IPS-11a (cell line): Measurements from ENCODE around the gene MAPKAP1.

Experiments
- H3K4me3 ChIP-seq: one replicate; pipeline ENCODE4 v1.5.1; 2013; ENCODE audit warnings: low read depth, low read length, control low read depth

The MAPKAP1 gene

DNA sequence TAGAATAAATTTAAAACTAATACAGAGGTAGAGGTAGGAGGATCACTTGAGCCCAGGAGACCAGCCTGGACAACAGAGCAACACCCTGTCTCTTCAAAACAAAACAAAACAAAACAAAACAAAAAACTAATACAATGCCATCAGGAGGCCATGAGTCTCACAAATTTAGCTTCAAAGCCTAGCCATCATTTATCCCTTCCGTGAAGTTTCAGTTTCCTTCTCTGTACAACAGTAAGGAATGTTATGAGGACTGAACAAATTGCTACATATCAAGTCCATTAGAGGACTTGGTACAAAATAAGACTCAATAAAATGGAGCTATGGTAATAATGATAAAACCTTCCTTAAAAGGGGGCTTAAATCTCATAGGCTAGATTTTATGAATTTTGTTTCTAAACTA, 60.8 kb downstream of the MAPKAP1 start:
- no peak overlapping the region for H3K4me3 ChIP-seq

DNA sequence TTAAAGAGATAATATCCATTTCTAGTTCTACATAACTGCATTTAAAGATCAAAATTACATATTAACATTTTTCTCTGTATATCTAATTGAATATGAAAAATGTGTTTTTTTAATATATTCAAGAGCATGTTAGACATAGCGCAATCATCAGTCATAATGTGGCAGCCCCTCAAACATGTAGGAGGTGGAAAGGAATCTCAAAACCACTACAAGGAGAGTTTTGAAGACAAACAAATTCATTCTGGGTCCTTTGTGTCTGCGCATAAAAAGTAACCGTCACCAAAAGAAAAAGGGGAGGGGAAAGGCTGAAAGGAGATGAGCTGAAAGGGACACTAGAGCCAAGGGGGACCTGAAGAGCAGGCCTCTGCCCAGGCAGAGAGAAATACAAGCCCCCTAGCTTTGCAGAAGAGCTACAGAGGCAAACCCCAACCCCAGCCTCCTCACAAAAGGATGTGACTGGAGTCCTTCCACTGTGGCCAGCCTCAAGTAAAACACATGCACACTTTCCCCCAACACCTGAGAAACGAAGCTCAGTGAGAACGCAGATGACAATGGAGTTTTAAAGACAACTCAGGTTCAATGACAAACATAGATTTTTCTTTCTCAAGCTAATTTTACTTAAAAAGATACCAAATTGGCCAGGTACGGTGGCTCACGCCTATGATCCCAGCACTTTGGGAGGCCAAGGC, 62.0 kb downstream of the MAPKAP1 start:
- H3K4me3 ChIP-seq = no peak overlapping the region

DNA sequence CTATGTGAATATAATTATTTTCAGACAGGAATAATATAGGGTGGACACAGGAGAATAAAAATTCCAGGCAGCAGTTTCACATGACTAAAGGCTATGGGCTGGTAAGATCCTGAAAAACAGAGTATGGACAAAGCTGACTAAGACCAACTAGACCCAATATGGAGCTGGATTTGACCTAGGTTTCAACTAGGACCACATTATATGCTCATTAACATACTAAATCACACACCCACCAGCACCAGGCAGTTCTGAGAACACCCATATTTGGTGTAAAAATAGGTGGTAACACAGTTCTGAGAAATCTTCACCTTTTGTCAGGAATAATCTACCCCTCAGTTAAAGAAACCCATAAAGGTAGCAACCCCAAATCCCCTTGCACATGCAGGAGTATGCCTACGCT, 64.7 kb downstream of the MAPKAP1 start:
- no peak overlapping the region for H3K4me3 ChIP-seq

DNA sequence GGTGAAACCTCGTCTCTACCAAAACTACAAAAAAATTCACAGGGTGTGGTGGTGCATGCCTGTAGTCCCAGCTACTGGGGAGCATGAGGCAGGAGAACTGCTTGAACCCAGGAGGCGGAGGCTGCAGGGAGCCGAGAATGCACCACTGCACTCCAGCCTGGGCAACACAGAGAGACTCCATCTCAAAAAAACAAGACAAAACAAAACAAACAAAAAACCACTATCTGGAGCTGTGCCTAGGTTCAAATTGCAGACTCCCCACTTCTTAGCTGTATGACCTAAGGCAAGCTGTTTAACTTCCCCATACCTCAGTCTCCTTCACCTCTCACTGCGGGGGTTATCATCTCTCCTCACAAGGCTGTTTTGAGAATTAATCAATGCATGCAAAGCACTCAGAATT, 68.0 kb downstream of the MAPKAP1 start:
- H3K4me3 ChIP-seq = no peak overlapping the region

DNA sequence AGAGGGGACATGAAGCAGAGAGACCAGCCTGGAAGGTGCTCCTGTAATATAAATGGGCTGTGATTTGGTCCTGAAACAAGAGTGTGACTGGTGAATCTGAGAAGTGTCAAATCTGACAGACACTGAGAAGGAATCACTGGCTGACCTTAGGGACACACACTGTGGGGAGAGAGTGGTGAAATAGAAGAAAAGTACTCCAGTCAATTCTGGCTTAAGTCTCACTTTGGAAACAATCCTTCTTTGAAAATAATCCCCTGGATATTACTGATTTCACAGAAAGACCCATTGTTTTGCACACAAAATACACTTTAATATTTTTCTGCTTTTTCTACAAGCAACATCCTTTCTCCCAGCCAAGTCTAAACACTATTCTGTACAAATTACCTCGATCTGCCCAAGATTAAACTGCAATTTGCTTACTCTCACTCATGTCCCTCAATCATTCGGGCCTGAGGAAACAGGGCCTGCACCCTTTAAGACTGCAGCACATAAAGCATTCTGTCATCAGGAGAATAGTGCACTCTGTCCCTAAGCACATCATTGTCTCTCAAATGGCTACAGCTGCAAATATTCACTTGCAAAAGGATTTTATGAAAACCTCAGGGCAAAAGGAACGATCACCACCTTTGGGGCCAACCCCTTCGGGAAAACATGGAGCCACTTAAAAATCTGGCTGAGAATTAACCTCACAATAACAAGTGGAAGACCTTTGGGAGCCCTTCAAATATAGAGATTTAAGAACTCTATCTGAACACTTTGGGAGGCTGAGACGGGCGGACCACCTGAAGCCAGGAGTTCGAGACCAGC, 68.6 kb downstream of the MAPKAP1 start:
- H3K4me3 ChIP-seq = no peak overlapping the region

DNA sequence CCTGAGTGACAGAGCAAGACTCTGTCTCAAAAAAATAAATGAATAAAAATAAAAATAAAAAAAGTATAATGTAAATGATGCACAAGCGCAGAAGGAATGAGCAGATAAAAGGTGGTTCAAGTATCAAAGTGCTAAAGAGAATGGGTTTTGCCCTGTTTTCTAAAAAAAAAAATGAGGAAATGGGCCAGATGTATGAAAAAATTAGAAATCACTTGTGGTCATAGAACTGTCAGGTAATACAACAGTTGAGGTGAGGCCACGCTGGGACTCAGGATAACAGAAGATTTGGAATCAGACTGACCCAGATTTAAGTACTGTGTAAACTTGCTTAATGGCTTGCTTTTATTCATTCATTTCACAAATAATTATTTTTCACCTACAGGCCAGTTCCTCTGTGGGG, 69.8 kb downstream of the MAPKAP1 start:
- no peak overlapping the region for H3K4me3 ChIP-seq

DNA sequence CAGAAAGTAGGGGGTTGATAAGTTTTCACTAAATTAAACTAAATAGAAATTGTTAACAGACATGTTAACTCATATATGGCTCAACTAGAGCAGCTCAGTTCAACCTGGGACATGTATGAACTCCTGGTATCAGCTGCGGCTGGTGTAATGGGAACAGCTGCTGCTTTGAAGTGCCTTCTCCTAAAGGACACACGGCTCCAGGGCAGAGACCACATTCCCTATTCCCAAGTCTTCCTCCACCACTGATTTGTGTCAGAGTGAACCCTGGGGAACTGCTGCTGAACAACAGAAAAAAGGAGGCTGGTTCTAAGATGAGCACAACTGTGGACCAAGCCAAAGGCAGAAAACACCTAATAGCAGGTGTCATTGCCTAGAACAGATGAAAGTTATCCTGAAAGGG, 71.1 kb downstream of the MAPKAP1 start:
- H3K4me3 ChIP-seq = no peak overlapping the region

DNA sequence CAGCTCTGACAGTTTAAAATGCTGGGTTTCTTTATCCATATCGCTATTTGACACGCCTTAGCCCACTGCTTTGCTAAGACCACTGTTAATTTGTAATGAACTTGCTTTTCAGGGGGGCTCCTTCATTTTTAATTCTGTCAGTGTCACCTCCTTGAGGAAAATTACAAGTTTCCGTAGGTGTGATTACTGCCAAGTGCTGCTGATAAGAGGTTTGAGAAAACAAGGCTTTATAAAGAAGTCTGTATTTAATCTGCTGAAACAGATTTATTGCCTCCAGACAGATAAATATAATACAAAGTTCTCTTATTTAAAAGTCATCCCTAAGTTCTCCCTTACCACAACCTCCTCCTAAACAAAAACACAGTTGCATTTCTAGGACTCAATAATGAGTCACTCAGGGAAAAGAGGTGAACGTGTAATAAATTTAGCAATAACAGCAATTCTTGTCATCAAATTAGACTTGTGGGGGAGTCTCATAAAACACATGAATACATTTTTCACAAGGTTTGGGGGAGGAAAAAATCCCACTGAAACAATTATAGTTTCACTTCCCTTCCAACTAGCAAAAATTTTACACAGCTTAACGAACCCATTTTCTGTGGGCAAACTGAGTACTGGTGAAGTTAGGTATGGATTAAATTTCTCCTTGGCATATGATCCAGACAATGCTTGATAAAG, 72.8 kb downstream of the MAPKAP1 start:
- no peak overlapping the region for H3K4me3 ChIP-seq

DNA sequence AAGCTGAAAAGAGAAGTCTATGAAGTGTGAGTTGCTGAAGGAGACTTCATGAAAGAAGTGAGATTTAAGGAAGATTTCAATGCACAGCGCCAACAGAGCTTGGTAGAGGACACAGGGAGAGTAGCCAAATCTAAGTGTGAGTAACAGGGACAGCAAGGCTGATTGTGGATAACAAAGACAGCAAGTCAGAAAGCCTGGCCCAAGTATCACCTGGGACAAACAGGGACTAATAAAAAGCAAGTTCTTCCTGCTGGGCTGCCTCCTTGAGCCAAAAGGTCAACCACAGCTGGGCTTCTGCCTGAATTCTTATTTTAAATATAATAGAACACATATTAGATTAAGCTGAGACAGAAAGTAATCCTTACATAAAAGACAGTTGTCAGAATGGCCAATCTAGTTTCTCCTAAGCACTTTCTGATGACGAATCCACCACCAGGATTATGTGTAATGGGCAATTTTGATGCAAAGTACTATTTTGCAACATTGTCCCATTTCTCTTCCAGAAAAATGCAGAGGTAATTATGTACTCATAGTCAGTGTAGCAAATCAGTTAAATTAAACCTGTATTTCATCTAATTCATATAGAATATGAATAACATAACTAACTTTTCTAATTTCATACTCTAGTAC, 73.8 kb downstream of the MAPKAP1 start:
- no peak overlapping the region for H3K4me3 ChIP-seq

DNA sequence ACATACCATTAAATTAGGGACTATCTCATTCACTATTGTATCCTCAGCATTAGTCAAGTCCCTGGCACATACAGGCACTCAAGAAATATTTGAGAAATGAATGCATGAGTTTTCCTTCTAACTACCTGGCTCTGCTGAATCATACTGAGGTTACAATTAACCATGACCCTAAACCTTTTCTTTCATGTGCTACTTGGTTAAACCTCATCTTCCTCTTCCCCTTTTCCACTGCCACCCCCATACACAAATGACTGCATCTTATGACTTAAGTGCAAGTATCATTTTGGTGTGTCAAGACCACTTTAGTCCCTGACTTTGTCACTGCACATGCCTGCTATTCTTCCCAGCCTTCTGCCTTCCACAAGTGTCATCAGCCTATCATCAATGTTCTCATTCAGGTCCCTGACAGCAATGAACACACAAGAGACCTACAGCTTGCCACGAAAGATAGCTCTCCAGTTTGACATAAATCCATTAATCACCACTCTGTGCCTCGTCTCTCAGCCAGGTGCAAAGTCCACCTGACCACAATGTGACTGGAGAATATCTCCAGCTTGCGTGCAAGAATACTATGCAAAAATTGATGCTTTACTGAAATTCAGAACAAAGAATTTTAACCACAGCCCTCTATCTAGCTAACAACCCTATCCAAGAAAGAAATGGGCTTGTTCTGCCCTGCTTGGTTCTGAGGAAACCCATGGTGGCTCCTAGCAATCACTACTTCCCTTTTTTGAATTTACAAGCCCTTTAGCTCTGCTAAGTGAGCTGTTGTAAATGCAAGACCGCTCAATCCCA, 74.5 kb downstream of the MAPKAP1 start:
- no peak overlapping the region for H3K4me3 ChIP-seq

DNA sequence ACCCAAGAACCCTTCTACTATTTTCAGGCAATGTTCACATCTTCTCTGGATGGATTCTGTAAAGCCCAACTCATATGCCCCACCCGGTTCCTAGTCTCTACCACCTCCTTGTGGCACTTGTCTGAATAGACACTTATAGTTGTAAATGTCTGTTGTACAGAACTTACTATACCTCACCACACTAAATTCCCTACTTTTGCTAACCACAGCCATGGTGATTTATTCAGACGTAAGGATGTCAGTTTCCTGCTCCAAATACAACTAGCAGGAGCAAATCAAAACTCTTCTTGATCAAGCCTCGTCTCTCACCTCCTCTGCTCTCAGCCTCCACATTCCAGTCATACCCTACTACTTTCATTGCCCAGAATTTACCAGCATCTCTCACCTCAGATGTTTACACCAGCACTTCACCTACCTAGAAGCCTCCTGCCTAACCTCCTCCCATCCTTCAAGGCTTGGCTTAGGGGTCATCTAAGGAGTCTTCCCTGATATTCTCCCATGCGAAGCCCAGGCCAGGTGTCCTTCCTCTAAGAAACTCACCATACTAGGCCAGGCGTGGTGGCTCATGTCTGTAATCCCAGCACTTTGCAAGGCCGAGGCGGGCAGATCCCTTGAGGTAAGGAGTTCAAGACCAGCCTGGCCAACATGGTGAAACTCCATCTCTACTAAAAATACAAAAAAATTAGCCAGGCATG, 75.5 kb downstream of the MAPKAP1 start:
- no peak overlapping the region for H3K4me3 ChIP-seq

DNA sequence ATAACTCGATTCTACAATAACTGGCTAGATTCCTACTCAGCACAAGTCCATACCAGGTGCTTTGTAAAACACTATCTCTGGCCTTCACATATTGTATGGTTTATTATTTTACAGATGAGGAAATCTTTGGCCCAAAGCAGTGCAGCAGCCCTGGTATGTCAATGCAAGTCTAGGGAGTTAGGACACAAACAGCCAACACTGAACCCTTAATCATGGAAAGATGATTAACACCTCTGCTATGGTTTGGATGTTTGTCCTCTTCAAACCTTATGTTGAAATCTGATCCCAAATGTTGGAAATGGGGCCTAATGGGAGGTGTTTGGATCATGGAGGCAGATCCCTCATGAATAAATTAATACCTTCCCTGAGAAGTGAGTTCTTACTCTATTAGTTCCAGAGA, 76.6 kb downstream of the MAPKAP1 start:
- no peak overlapping the region for H3K4me3 ChIP-seq

DNA sequence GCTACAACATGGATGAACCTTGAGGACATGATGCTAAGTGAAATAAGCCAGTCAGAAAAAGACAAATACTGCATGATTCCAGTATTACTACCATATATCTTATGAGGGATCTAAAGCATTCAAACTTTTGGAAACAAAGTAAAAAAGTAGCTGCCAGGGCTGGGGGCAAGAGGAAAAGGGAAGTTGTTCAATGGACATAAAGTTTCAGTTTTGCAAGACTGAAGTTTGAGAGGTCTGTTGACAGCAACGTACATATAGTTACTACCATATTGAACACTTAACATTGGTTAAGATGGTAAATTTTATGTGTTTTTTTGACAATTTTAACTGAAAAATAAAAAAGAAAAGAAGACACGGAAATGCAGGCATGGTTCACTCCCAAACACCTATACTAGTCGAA, 77.6 kb downstream of the MAPKAP1 start:
- H3K4me3 ChIP-seq = no peak overlapping the region

DNA sequence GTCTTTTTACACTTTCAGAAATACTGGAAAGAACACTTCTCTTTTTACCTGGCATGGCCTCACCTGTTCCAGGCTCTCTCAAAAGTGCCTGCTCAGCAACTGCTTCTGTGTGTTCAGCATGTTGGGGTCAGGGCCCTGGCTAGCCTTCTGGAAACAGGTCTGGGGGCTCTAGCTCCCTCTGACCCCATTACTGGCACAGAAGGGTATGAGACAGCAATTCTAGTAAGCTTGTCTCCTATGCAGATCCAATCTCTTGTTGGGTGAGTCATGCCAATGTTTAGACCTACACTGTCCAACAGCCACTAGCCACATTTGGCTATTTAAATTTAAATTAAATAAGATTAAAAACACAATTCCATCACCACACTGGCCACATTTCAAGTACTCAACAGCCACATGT, 80.8 kb downstream of the MAPKAP1 start:
- H3K4me3 ChIP-seq = no peak overlapping the region

DNA sequence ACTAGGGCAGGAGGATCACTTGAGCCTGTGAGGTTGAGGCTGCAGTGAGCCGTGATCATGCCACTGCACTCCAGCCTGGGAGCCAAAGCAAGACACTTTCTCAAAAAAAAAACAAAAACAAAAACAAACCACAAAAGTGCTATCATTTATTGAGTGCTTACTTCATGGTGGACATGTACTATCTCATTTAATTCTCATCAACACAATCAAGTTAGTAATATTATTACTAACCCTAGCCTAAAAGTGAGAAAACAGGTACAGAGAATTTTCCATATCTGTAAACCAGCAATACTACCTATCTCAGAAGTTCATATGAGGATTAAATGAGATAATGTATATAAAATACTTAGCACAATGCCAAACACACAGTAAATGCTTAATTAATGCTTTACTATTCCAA, 85.8 kb downstream of the MAPKAP1 start:
- no peak overlapping the region for H3K4me3 ChIP-seq

DNA sequence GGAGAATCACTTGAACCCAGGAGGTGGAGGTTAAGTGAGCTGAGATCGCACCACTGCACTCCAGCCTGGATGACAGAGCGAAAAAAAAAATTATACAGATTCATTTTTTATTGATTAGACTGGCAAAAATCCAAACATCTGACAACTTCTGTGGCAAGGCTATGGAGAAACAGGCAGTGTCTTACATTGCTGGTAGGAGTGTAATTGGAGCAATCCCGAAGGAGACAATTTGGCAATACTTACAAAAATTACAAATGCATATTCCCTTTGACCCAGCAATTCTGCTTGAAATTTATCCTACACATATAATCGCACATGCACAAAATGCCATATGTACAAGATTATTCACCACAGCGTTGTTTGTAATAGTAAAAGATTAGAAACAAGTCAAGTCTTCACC, 86.8 kb downstream of the MAPKAP1 start:
- H3K4me3 ChIP-seq = no peak overlapping the region

DNA sequence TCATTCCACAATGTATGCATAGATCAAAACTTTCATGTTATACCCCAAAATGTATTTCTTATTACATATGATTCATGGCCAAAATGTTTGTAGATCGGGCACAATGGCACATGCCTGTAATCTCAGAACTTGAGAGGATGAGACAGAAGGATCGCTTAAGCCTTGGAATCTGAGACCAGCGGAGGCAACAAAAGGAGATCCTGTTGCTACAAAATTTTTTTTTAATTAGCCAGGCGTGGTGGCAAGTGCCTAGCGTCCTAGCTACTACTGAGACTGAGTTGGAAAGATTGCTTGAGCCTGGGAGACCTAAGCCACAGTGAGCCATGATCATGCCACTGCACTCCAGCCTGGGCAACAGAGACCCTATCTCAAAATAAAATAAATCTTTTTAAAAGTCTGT, 89.9 kb downstream of the MAPKAP1 start:
- no peak overlapping the region for H3K4me3 ChIP-seq

DNA sequence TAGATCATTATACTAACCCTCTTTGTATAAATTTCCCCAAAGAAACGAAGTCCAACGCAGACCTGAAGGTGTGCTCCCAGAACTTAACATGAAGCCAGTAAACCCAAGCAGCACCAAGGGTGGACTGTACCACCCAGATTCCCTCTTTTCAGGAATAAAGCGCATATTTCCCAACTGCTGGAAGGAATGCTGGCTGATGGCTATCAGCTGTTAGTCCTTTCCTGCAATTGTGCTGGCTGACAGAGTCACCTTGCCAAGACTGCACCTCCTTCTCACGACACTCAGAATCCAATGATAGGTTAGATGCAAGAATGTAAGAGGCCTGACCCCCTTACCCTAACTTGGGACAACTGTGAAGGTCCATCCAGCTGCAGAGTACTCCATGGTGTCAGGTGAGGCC, 93.9 kb downstream of the MAPKAP1 start:
- no peak overlapping the region for H3K4me3 ChIP-seq

DNA sequence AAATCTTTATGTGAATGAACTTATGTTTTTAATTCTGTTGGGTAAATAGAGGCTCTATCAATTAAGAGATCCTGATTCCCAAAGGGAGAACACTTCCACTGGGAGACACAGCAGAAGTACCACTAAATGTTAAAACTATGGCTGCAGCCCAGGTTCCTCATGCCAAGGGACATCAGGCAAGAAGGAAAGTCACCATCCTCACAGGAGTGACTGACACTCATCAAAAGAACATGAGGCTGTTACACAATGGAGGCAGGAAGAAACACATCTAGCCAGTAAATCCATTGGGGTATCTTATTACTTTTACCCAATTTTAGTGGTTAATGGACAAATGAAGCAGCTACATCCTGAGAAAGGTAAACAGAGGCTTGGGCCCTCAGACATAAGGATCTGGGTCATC, 94.4 kb downstream of the MAPKAP1 start:
- H3K4me3 ChIP-seq = no peak overlapping the region

DNA sequence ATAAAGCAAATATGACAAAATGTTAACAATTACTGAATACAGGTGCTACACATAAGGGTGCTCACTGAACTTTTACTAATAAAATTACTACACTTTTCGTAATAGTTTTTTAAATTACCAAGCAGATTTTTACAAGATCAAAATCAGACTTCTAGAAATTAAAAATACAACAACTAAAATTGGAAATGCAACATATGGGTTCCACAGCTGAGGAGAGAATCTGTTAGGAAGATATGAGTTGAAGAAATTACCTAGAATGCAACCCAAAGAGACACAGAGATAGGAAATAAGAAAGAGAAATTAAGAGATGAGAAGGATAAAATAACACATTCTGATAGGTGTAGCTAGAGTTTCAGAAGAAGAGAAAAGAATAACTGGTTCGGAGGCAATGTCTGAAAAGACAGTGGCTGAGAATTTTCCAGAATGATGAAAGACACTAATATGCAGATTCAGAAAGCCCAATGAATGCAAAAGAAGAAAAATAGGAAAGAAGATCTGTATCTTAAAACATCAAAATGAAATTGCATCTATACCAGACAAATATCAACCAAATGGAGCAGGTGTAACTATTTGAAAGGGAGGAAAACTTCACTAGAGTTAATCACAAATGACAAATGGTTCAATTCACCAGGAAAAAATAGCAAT, 95.8 kb downstream of the MAPKAP1 start:
- no peak overlapping the region for H3K4me3 ChIP-seq
